ENCODE data around the gene VWA5B2.

VWA5B2 gene

GRCh38 chr3:184259878-184260723 lies 30.7 kb downstream of the VWA5B2 start (continued):
- TF ChIP-seq ZBTB10 (tag by site-specific recombination; IDR thresholded peaks at IDR 0.05), result peak; percentile 34; the same call in 1 of the 2 replicates
- no peak for TF ChIP-seq OVOL3 (tag by site-specific recombination; IDR thresholded peaks at IDR 0.05)
- TF ChIP-seq ZNF555 (tag by site-specific recombination; conservative IDR thresholded peaks at IDR 0.05), result no peak
- TF ChIP-seq ZFP41 (tag by site-specific recombination; IDR thresholded peaks at IDR 0.05; ENCODE audit: borderline replicate concordance), result no peak
- TF ChIP-seq ZNF777 (tag by site-specific recombination; IDR thresholded peaks at IDR 0.05; ENCODE audit: borderline replicate concordance), result no peak
- TF ChIP-seq ZNF549 (tag by site-specific recombination; IDR thresholded peaks at IDR 0.05), result no peak
- TF ChIP-seq ZNF292 (tag by site-specific recombination; IDR thresholded peaks at IDR 0.05; ENCODE audit: borderline replicate concordance, low read depth), result no peak
- 0 out of 2 replicates have a peak, but pooled peaks have one; percentile 16 for TF ChIP-seq ZNF645 (tag by site-specific recombination; IDR thresholded peaks at IDR 0.05)
- 0 out of 2 replicates have a peak, but pooled peaks have one; percentile 28 for TF ChIP-seq SP3 (tag by site-specific recombination; IDR thresholded peaks at IDR 0.05)
- no peak for TF ChIP-seq ZNF362 (tag by site-specific recombination; IDR thresholded peaks at IDR 0.05)
- TF ChIP-seq ZNF2 (tag by site-specific recombination; IDR thresholded peaks at IDR 0.05), result no peak
- no peak for TF ChIP-seq GLI2 (tag by site-specific recombination; IDR thresholded peaks at IDR 0.05; ENCODE audit: borderline replicate concordance, low read depth)
- TF ChIP-seq ZNF148 (tag by site-specific recombination; IDR thresholded peaks at IDR 0.05; ENCODE audit: borderline replicate concordance), result no peak
- TF ChIP-seq ZNF398 (tag by site-specific recombination; IDR thresholded peaks at IDR 0.05), result peak; percentile 73; the same call in 1 of the 2 replicates
- no peak for TF ChIP-seq WT1 (tag by site-specific recombination; IDR thresholded peaks at IDR 0.05)
- TF ChIP-seq ZBTB17 (tag by site-specific recombination; IDR thresholded peaks at IDR 0.05), result 0 out of 2 replicates have a peak, but pooled peaks have one; percentile 40
- TF ChIP-seq HOXD13 (CRISPR knock-in tag; IDR thresholded peaks at IDR 0.05; ENCODE audit: borderline replicate concordance), result no peak
- peak; percentile 51; the same call in 1 of the 2 replicates for TF ChIP-seq KLF8 (tag by site-specific recombination; IDR thresholded peaks at IDR 0.05)
- TF ChIP-seq ZNF211 (tag by site-specific recombination; IDR thresholded peaks at IDR 0.05; ENCODE audit: low read depth), result no peak
- peak; percentile 71 for TF ChIP-seq KLF9 (tag by site-specific recombination; IDR thresholded peaks at IDR 0.05; ENCODE audit: low read depth)
- peak; percentile 73 for TF ChIP-seq ZBTB26 (tag by site-specific recombination; optimal IDR thresholded peaks at IDR 0.05)
- no peak for TF ChIP-seq ZNF654 (tag by site-specific recombination; IDR thresholded peaks at IDR 0.05; ENCODE audit: low read depth)
- TF ChIP-seq ZNF23 (tag by site-specific recombination; IDR thresholded peaks at IDR 0.05; ENCODE audit: borderline replicate concordance), result no peak
- TF ChIP-seq ZNF548 (tag by site-specific recombination; IDR thresholded peaks at IDR 0.05), result no peak
- TF ChIP-seq SP2 (tag by site-specific recombination; IDR thresholded peaks at IDR 0.05), result peak; percentile 48
- TF ChIP-seq ZNF133 (tag by site-specific recombination; IDR thresholded peaks at IDR 0.05), result no peak
- TF ChIP-seq ZNF394 (tag by site-specific recombination; IDR thresholded peaks at IDR 0.05; ENCODE audit: borderline replicate concordance), result no peak
- TF ChIP-seq ZNF837 (tag by site-specific recombination; IDR thresholded peaks at IDR 0.05), result no peak
- TF ChIP-seq ZNF266 (tag by site-specific recombination; IDR thresholded peaks at IDR 0.05; ENCODE audit: low read depth), result no peak

Data from HEK293 (cell line).